Measurements from ENCODE around the gene ARHGEF12.

Gene ARHGEF12

DNA sequence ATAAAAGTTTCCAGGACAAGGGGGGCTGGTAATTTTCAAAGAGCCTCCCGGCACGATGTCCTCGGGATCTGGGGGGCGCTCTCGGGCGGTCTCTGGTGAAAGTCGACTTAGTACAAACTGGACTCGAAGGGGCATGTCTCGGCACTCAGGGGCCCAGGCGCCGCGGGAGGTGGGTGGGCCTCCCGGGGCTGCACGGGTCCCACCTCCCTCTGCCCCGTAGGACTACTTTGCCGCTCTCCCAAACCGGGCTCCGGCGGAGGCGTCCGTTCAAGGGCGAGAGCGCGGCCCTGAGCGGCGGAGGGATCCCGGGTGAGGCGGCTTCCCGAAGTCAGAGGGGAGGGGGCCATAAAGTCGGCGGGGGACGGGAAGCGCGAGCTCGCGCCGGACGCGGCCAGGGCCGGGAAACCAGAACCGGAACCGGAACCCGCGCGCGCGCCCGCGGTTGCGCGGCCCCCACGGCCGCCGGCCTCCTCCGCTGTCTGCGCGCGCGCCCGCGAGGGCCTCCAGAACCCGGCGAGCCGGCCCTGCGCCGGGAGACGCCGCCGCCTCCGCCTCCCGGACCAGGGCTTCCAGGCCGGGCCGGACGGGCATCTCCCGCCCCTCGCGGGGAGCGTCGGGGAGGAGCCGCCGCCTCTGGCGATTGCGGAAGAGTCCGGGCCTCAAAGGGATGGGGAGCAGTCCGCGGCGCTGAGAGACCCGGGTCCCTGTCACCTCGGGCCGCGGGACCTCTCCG is at the start of gene ARHGEF12:
Gene ARHGEF12 (plus strand): TSS at position 506 of the 733 bp plus-strand sequence. CDS start 831 bp downstream, outside the sequence.
- TF ChIP-seq CTCF (conservative IDR thresholded peaks at IDR 0.05; ENCODE audit: control insufficient read depth, insufficient read depth, low read depth, low read length): peak; percentile 25
- H3K4me3 ChIP-seq (ENCODE audit: control insufficient read depth, low read depth, low read length): peak within 1 kb of the TSS; percentile 91
- peak; percentile 96 for DNase-seq (ENCODE audit: low read depth)

DNA sequence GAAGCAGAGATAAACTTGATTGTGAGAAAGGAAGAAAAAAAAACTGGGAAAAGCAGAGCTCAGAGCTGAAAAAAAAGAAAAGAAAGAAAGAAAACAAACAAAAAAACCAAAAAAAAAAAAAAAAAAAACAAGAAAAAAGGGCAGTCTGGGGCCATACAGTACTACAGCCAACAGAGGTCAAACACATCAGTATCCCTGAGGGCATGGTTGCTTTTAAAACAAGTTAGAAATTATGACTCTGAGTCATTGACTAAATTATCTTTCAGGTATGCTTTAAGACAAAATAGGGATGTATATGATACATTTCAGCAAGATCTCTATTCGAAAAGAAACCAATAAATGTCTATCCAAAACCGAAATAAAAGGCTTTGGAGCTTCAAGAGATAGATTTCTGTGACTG is 48.2 kb upstream of the ARHGEF12 start:
- no peak for DNase-seq (ENCODE audit: low read depth)
- H3K4me3 ChIP-seq (ENCODE audit: control insufficient read depth, low read depth, low read length): no peak overlapping the region
- no peak for TF ChIP-seq CTCF (conservative IDR thresholded peaks at IDR 0.05; ENCODE audit: control insufficient read depth, insufficient read depth, low read depth, low read length)

DNA sequence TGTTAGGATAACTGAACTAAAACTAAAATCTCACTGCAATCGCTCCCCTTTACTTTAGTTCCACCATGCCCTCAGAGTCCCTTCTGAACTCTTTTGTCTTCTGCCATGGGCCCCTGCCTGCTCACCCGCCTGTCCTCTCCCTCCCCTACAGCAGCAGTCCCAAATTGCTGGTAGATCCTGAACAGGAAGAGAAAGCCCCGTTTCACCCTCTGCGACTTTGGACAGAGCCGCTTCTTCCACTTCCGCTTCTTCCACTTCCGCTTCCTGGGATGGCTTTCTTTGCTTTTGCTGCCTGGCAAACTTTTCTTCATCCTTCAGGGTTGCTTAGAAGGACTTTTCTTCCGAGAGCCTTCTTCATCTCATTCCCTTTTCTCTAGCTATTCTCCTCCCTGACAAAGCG is 46.8 kb upstream of the ARHGEF12 start:
- no peak overlapping the region for H3K4me3 ChIP-seq (ENCODE audit: control insufficient read depth, low read depth, low read length)
- TF ChIP-seq CTCF (conservative IDR thresholded peaks at IDR 0.05; ENCODE audit: control insufficient read depth, insufficient read depth, low read depth, low read length): no peak
- DNase-seq (ENCODE audit: low read depth): no peak

DNA sequence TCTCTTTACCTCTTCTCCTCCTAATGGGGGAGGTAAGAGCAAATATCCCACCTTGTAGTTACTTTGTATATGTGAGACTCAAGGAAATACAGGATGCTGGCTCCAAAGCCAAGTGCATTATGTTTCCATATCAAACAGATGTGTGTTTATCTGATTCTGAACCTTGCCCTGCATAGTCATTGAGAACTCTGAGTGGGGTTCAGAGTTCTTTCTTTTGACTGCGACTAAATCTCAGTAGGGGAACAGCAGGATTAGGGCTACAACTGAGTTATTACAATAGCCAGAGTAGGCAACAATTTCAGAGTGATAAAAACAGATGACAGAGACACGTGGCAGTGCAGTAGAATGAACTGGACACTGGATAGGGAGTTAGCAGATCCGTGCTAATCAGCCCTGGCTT is 45.3 kb upstream of the ARHGEF12 start:
- no peak overlapping the region for H3K4me3 ChIP-seq (ENCODE audit: control insufficient read depth, low read depth, low read length)
- no peak for DNase-seq (ENCODE audit: low read depth)
- TF ChIP-seq CTCF (conservative IDR thresholded peaks at IDR 0.05; ENCODE audit: control insufficient read depth, insufficient read depth, low read depth, low read length): no peak

DNA sequence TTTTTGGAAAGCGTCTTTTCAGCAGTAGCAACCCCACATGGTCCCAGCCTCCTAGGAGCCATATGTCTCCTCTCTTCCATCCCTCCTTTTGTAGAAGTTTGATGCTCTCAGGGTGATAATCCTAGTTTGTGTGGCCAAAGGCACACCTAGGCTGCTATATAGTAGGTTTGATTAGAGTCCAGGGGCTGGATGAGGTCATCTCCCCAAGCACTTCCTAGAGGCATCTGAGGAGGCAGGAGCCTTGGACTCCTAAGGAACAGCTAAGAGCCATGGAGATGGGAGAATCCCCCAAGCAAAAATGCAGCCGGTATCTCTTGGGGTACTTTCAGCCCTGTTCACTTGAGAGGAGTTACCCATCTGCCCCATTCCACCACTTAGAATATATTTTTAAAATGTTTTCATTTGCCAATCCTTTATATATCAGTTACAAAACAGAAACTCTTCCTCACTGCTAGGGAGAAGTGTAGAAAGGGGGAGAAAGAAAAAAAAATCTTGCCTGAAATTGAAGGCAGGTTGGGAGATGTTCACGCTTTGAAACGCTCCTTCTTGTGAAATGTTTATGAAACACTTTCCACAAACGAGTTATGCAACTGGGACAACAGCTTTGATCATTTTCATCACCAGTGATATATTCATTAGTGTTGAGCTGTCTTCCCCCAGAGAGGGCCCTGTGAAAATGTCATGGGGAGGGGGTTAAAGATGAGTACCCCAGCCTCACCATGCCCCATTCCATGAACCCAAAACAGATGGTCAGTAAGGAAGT is 43.0 kb upstream of the ARHGEF12 start:
- DNase-seq (ENCODE audit: low read depth): no peak
- H3K4me3 ChIP-seq (ENCODE audit: control insufficient read depth, low read depth, low read length): no peak overlapping the region
- no peak for TF ChIP-seq CTCF (conservative IDR thresholded peaks at IDR 0.05; ENCODE audit: control insufficient read depth, insufficient read depth, low read depth, low read length)

DNA sequence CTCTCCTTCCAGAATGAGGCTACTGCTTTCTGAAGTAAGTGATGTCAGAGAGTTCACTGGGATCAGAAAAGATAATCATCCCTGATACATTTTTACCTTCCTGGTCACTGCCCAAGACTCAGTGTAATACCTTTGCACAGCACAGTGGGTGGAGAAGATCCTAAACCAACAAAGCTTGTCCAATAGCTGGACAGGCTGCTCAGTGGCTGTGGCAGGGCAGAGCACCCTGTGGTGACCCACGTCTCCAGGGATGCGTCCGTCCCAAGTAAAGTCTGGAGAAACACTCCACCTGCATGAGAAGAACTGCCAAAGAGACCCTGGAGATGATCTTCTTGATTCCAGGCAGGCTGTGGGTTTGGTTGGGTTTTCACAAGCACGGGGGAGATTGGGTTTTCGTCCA is 42.1 kb upstream of the ARHGEF12 start:
- no peak overlapping the region for H3K4me3 ChIP-seq (ENCODE audit: control insufficient read depth, low read depth, low read length)
- TF ChIP-seq CTCF (conservative IDR thresholded peaks at IDR 0.05; ENCODE audit: control insufficient read depth, insufficient read depth, low read depth, low read length): no peak
- DNase-seq (ENCODE audit: low read depth): no peak

All from fibroblast of mammary gland (primary cell).